Stomach (tissue), 9 donors: ENCODE results near the gene PAPSS1. TPM values are rescaled to one million over a fixed set of nuclear protein-coding genes. Genes with fewer than 3 reads are reported as not detected.
A peak's percentile ranks its signal among the peaks of the same experiment; 100 is the strongest.

ENCODE experiments used
- DNase-seq, 2 donors: peaks; one replicate each; pipeline versions ENCODE4 v3.0.0 to v3.0.0-alpha.2; 2013 to 2019
- H3K27ac ChIP-seq, 5 donors: fragments of 200-600 bp in 4 of 5; sonication (generic) in 4 of 5; one replicate each; pipeline ENCODE4 v1.5.1; 2013 to 2019; ENCODE audit warnings: mild to moderate bottlenecking in 1 of 5, moderate library complexity in 1 of 5
- H3K27me3 ChIP-seq, 3 donors: fragments of 200-600 bp; sonication (generic); one replicate each; pipeline ENCODE4 v1.5.1; 2017 to 2019; ENCODE audit warnings: mixed run types in 1 of 3
- H3K36me3 ChIP-seq, 4 donors: fragments of 200-600 bp; sonication (generic); 1 replicate in 3 of 4; 2 replicates in 1 of 4; pipeline ENCODE4 v1.5.1; 2016 to 2019
- H3K4me1 ChIP-seq, 4 donors: fragments of 200-600 bp; sonication (generic); one replicate each; pipeline ENCODE4 v1.5.1; 2016 to 2019
- H3K4me3 ChIP-seq, 4 donors: fragments of 200-600 bp; sonication (generic) in 3 of 4; one replicate each; pipeline ENCODE4 v1.5.1; 2016 to 2019; ENCODE audit warnings: mild to moderate bottlenecking in 1 of 4
- H3K9me3 ChIP-seq, 4 donors: fragments of 200-600 bp; sonication (generic); one replicate each; pipeline ENCODE4 v1.5.1; 2016 to 2019
- EP300 ChIP-seq: sonication (generic); formaldehyde crosslinking; IDR thresholded peaks from one replicate; pipeline ENCODE4 v1.6.1; 2017; ENCODE audit warnings: antibody characterized with exemption
- POLR2A ChIP-seq, 4 donors: fragments of 450-650 bp; IDR thresholded peaks; one replicate each; pipeline ENCODE4 v1.6.1; 2016; ENCODE audit warnings: antibody characterized with exemption in 4 of 4, control low read depth in 2 of 4, mild to moderate bottlenecking in 1 of 4, moderate library complexity in 1 of 4
- POLR2AphosphoS5 ChIP-seq, 3 donors: sonication (generic); formaldehyde crosslinking; IDR thresholded peaks; one replicate each; pipeline ENCODE4 v1.6.1; 2016; ENCODE audit warnings: antibody characterized with exemption in 3 of 3
- WGBS, 5 donors: extraction: QIAGEN DNeasy Blood & Tissue Kit in 3 of 5; methylation state at CpG; one replicate each; pipeline versions ENCODE4 v1.1.5 to v1.1.7; 2013 to 2018; 5-methylcytosine and 5-hydroxymethylcytosine counted together
- intact Hi-C: fragments of 100-400 bp; cut with DNase I; formaldehyde crosslinking; loops from one replicate; pipeline ENCODE4 v1.15.1; 2023; ENCODE audit warnings: low total_unique reads
- polyA plus RNA-seq, 3 donors: library from polyadenylated mRNA; stranded (reverse); fragments of 200-250 nt; gene quantifications; one replicate each; pipeline ENCODE4 v1.2.3, GENCODE V29; 2013
- total RNA-seq, 5 donors: library from RNA; depleted of rRNA; stranded (reverse); fragments of >200 nt; gene quantifications; one replicate each; pipeline versions ENCODE4 v1.1.0 to v1.2.3, GENCODE V29; 2014 to 2016
- TF ChIP-seq, protein P1 (sequence below), 7 experiments: fragments of 450-650 bp in 4 of 7; fragments of 200-600 bp in 3 of 7; sonication (generic) in 3 of 7; IDR thresholded peaks; one replicate each; pipeline ENCODE4 v1.5.1; 2016 to 2019; ENCODE audit warnings: antibody characterized with exemption in 7 of 7, control low read depth in 2 of 7, mild to moderate bottlenecking in 1 of 7
- donor health status: healthy with polysubstance abuse.
- donor health status: Bipolar disorder and iron deficiency.
- donor health status: healthy.

PAPSS1 gene
- total and polyA plus RNA-seq, 8 donors = 12.7 to 102 (median 46.8) TPM

DNA sequence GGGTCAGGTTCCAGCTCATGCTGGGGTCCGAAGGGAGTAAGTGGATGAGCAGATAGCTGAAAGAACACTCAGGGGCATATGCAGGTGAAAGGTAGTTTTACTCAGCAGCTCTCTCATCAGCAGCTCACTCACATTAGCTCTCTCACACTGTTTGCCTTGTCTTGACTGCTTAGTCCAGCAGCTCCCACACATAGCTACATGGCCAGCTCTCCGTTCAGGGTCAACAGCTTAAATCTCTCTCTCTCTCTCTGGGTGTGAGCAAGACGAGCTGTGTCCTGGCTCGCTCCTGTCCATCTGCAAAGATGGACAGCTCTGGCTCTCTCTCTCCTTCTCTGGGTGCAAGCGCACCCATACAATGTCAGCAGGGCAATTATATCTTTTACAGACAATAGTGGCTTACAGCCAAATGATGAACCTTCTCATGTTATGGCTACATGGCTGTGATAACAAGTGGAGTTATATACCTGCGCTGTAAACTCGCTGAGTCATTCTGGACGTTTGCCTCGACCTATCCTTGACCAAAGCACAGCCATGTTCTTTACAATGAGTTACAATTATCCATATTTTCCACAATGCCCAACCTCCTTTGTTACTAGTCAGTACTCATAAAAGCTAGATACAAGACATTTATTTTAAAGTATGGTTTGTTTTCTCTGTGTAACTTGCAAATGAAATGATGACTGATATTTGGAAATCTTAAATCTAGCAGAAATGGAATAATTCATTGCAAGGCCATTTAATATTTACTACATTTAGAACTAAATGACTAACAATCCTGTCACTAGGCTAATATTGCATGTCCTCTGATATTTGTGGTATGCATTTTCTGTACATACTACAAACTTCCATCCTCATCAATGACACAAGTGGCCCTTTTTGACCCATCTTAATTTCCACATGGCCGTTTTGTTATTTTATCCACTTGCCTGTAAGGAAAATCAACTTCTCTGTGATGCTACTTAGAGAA is 9.3 kb downstream of the PAPSS1 start:
- TF ChIP-seq, protein P1, sequence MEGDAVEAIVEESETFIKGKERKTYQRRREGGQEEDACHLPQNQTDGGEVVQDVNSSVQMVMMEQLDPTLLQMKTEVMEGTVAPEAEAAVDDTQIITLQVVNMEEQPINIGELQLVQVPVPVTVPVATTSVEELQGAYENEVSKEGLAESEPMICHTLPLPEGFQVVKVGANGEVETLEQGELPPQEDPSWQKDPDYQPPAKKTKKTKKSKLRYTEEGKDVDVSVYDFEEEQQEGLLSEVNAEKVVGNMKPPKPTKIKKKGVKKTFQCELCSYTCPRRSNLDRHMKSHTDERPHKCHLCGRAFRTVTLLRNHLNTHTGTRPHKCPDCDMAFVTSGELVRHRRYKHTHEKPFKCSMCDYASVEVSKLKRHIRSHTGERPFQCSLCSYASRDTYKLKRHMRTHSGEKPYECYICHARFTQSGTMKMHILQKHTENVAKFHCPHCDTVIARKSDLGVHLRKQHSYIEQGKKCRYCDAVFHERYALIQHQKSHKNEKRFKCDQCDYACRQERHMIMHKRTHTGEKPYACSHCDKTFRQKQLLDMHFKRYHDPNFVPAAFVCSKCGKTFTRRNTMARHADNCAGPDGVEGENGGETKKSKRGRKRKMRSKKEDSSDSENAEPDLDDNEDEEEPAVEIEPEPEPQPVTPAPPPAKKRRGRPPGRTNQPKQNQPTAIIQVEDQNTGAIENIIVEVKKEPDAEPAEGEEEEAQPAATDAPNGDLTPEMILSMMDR (IDR thresholded peaks at IDR 0.05) = no peak
- TF ChIP-seq POLR2AphosphoS5 (IDR thresholded peaks at IDR 0.05) (no peak), POLR2A (IDR thresholded peaks at IDR 0.05) (no peak), EP300 (no peak)
- peaks cover 5 to 17% (median 12%) of the 10 kb centered on the region in 4 donors for H3K9me3 ChIP-seq
- peaks cover 23 to 69% (median 27%) of the 10 kb centered on the region in 4 donors for H3K4me1 ChIP-seq
- no peaks in the 10 kb centered on the region for H3K27me3 ChIP-seq
- H3K27ac ChIP-seq = no peak overlapping the region
- DNase-seq = no peak
- H3K4me3 ChIP-seq = no peak overlapping the region
- H3K36me3 ChIP-seq = peaks cover 0 to 7% (median 2%) of the 10 kb centered on the region in 4 donors
- intact Hi-C loops = loop anchor here (10.0 kb wide), 1 partner anchor 46 kb away; no protein-coding TSS in a partner anchor
- 80 to 92% (median 85%) methylated on average over 10 of the region's 10 CpGs for WGBS, 5 donors

DNA sequence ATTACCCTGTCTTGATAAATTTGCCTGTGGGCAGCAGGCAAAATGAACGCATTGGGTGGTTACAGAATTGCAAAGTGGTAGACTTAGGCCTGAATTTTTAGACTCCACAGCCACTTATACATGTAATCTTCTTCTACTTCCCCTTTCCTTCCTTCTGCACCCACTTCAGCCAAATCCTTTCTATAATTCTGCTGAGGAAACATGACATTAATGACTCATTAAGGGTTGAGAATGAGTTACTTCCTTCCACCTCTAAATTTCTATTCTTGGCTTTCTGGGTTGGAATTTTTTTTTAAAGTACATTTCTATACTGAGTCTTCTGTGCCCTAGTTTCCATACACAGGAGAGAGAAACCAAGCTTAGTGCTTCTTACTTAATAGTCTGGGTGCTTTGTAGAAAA is 10.1 kb downstream of the PAPSS1 start:
- Histone ChIP-seq H3K4me3 (no peak overlapping the region), H3K27me3 (no peaks in the 10 kb centered on the region), H3K27ac (peak overlapping the region in 1 of 5 donors; percentile 38), H3K36me3 (peaks cover 0 to 2% (median 0%) of the 10 kb centered on the region in 4 donors), H3K9me3 (peaks cover 7 to 26% (median 19%) of the 10 kb centered on the region in 4 donors), H3K4me1 (peaks cover 21 to 62% (median 24%) of the 10 kb centered on the region in 4 donors)
- DNase-seq = no peak
- 76 to 97% (median 92%) methylated on average over 1 of the region's 1 CpG for WGBS, 5 donors
- intact Hi-C loops = loop anchor here (10.0 kb wide), 1 partner anchor 45 kb away; no protein-coding TSS in a partner anchor
- TF ChIP-seq POLR2AphosphoS5 (IDR thresholded peaks at IDR 0.05) = no peak
- no peak for TF ChIP-seq POLR2A (IDR thresholded peaks at IDR 0.05)
- TF ChIP-seq, protein P1 (IDR thresholded peaks at IDR 0.05) = no peak
- TF ChIP-seq EP300 = no peak

- intact Hi-C loops = no loop called here
- peak in 1 of 2 donors; percentile 66 for DNase-seq
- TF ChIP-seq, protein P1 (IDR thresholded peaks at IDR 0.05) = no peak
- TF ChIP-seq POLR2AphosphoS5 (IDR thresholded peaks at IDR 0.05) = no peak
- Histone ChIP-seq H3K36me3 (no peaks in the 10 kb centered on the region), H3K27ac (no peak overlapping the region), H3K27me3 (no peaks in the 10 kb centered on the region), H3K4me3 (no peak overlapping the region), H3K9me3 (peaks cover 7 to 38% (median 22%) of the 10 kb centered on the region in 4 donors), H3K4me1 (peaks cover 14 to 46% (median 22%) of the 10 kb centered on the region in 4 donors)
Observed at GRCh38 chr4:107708225-107708624, 11.8 kb downstream of the PAPSS1 start.

GRCh38 chr4:107705742-107706556 is 14.1 kb downstream of the PAPSS1 start:
- peaks cover 0 to 5% (median 2%) of the 10 kb centered on the region in 4 donors for H3K36me3 ChIP-seq
- intact Hi-C loops = no loop called here
- no peak overlapping the region for H3K4me3 ChIP-seq
- peaks cover 13 to 37% (median 17%) of the 10 kb centered on the region in 4 donors for H3K4me1 ChIP-seq
- TF ChIP-seq POLR2A (IDR thresholded peaks at IDR 0.05) (no peak), EP300 (no peak), POLR2AphosphoS5 (IDR thresholded peaks at IDR 0.05) (no peak)
- TF ChIP-seq, protein P1 (IDR thresholded peaks at IDR 0.05) = no peak
- H3K27ac ChIP-seq = no peak overlapping the region
- no peak for DNase-seq
- 94 to 100% (median 98%) methylated on average over 1 of the region's 1 CpG for WGBS, 5 donors
- no peaks in the 10 kb centered on the region for H3K27me3 ChIP-seq
- peaks cover 7 to 38% (median 22%) of the 10 kb centered on the region in 4 donors for H3K9me3 ChIP-seq
